H9 (cell line): ENCODE results near the gene GAREM1. TPM values are rescaled to one million over a fixed set of nuclear protein-coding genes. Genes with fewer than 3 reads are reported as not detected.
A peak's percentile ranks its signal among the peaks of the same experiment; 100 is the strongest.
"Not testable (repeated sequence)": the region's sequence is repeated elsewhere in the genome, so short reads cannot be mapped to it uniquely, and the experiment has no call there.

Experiments used
- DNase-seq: peaks from one replicate; pipeline ENCODE4 v3.0.0-alpha.2; 2017
- H2AFZ ChIP-seq: one replicate; pipeline ENCODE4 v1.6.1; 2013; ENCODE audit warnings: mild to moderate bottlenecking, low read length, control low read depth, moderate library complexity
- H2AK5ac ChIP-seq: 2 replicates; pipeline ENCODE4 v1.6.1; 2013; ENCODE audit warnings: low read length, control low read depth, mixed read lengths; ENCODE audit not compliant: insufficient read length
- H2BK120ac ChIP-seq: one replicate; pipeline ENCODE4 v1.6.1; 2013; ENCODE audit warnings: low read depth, mild to moderate bottlenecking, low read length, control low read depth, inconsistent platforms; ENCODE audit not compliant: poor library complexity, severe bottlenecking
- H2BK12ac ChIP-seq: 2 replicates; pipeline ENCODE4 v1.6.1; 2013; ENCODE audit warnings: low read length, control low read depth, mixed read lengths, low read depth; ENCODE audit not compliant: insufficient read length
- H2BK15ac ChIP-seq: 2 replicates; pipeline ENCODE4 v1.6.1; 2013; ENCODE audit warnings: low read depth, low read length, control low read depth
- H2BK20ac ChIP-seq: one replicate; pipeline ENCODE4 v1.6.1; 2013; ENCODE audit warnings: low read depth, mild to moderate bottlenecking, low read length, control low read depth, inconsistent platforms; ENCODE audit not compliant: poor library complexity, severe bottlenecking
- H2BK5ac ChIP-seq: 2 replicates; pipeline ENCODE4 v1.6.1; 2013; ENCODE audit warnings: low read length, control low read depth, mixed read lengths; ENCODE audit not compliant: insufficient read length
- H3K14ac ChIP-seq: 2 replicates; pipeline ENCODE4 v1.6.1; 2013; ENCODE audit warnings: low read length, control low read depth; ENCODE audit not compliant: insufficient read depth
- H3K18ac ChIP-seq: 2 replicates; pipeline ENCODE4 v1.6.1; 2013; ENCODE audit warnings: low read depth, mild to moderate bottlenecking, mixed read lengths, low read length, control low read depth; ENCODE audit not compliant: insufficient read length
- H3K23ac ChIP-seq: 2 replicates; pipeline ENCODE4 v1.6.1; 2013; ENCODE audit warnings: low read length, control low read depth, mixed read lengths, low read depth; ENCODE audit not compliant: insufficient read length
- H3K23me2 ChIP-seq: 2 replicates; pipeline ENCODE4 v1.6.1; 2013; ENCODE audit warnings: low read depth, mild to moderate bottlenecking, mixed read lengths, low read length, control low read depth; ENCODE audit not compliant: insufficient read length, poor library complexity, severe bottlenecking
- H3K27ac ChIP-seq: 2 replicates; pipeline ENCODE4 v1.5.1; 2013; ENCODE audit warnings: low read length, control low read depth, mixed read lengths, low read depth; ENCODE audit not compliant: insufficient read length
- H3K27me3 ChIP-seq: 2 replicates; pipeline ENCODE4 v1.6.1; 2013; ENCODE audit warnings: low read length, control low read depth, inconsistent platforms; ENCODE audit not compliant: insufficient read depth
- H3K4ac ChIP-seq: 2 replicates; pipeline ENCODE4 v1.6.1; 2013; ENCODE audit warnings: low read depth, mild to moderate bottlenecking, control low read depth, inconsistent platforms, low read length, moderate library complexity
- H3K4me1 ChIP-seq: 2 replicates; pipeline ENCODE4 v1.6.1; 2013; ENCODE audit warnings: low read length, control low read depth, inconsistent platforms; ENCODE audit not compliant: insufficient read depth
- H3K4me2 ChIP-seq: 2 replicates; pipeline ENCODE4 v1.6.1; 2013; ENCODE audit warnings: low read length, control low read depth, mixed read lengths; ENCODE audit not compliant: insufficient read length, insufficient read depth
- H3K56ac ChIP-seq: 2 replicates; pipeline ENCODE4 v1.6.1; 2013; ENCODE audit warnings: low read depth, mild to moderate bottlenecking, mixed read lengths, low read length, control low read depth; ENCODE audit not compliant: insufficient read length
- H3K79me1 ChIP-seq: 2 replicates; pipeline ENCODE4 v1.6.1; 2013; ENCODE audit warnings: low read depth, mild to moderate bottlenecking, moderate library complexity, low read length, control low read depth, inconsistent platforms; ENCODE audit not compliant: insufficient read depth, poor library complexity, severe bottlenecking
- H3K79me2 ChIP-seq: 2 replicates; pipeline ENCODE4 v1.6.1; 2013; ENCODE audit warnings: low read length, control low read depth, inconsistent platforms; ENCODE audit not compliant: insufficient read depth
- H3K9ac ChIP-seq: 2 replicates; pipeline ENCODE4 v1.6.1; 2013; ENCODE audit warnings: low read length, control low read depth, mixed read lengths; ENCODE audit not compliant: insufficient read length; ENCODE audit errors: extremely low read depth
- H3K9me3 ChIP-seq: one replicate; pipeline ENCODE4 v1.6.1; 2013; ENCODE audit warnings: low read depth, low read length, inconsistent platforms; ENCODE audit not compliant: control insufficient read depth
- H3T11ph ChIP-seq: one replicate; pipeline ENCODE4 v1.6.1; 2013; ENCODE audit warnings: mild to moderate bottlenecking, low read length, control low read depth, inconsistent platforms
- H4K20me1 ChIP-seq: one replicate; pipeline ENCODE4 v1.6.1; 2013; ENCODE audit not compliant: control insufficient read depth, insufficient read length, insufficient read depth
- H4K5ac ChIP-seq: 2 replicates; pipeline ENCODE4 v1.6.1; 2013; ENCODE audit warnings: low read depth, mild to moderate bottlenecking, mixed read lengths, low read length, control low read depth; ENCODE audit not compliant: insufficient read length
- H4K8ac ChIP-seq: replicated peaks from 2 replicates; pipeline ENCODE4 v1.6.1; 2013; ENCODE audit warnings: low read length, control low read depth, mixed read lengths, low read depth; ENCODE audit not compliant: insufficient read length
- H4K91ac ChIP-seq: 2 replicates; pipeline ENCODE4 v1.6.1; 2013; ENCODE audit warnings: low read depth, mild to moderate bottlenecking, moderate library complexity, mixed read lengths, low read length, control low read depth; ENCODE audit not compliant: insufficient read length
- H3K27ac Mint-ChIP-seq, 3 experiments: 2 replicates in 2 of 3; 3 replicates in 1 of 3; pipeline ENCODE4 v1.8.0; 2020 to 2021; ENCODE audit warnings: mixed read lengths in 3 of 3, mild to moderate bottlenecking in 1 of 3, moderate library complexity in 1 of 3
- H3K27me3 Mint-ChIP-seq: 2 replicates; pipeline ENCODE4 v1.8.0; 2021; ENCODE audit warnings: low read depth, mild to moderate bottlenecking, moderate library complexity, mixed read lengths
- H3K36me3 Mint-ChIP-seq, 3 experiments: 2 replicates in 2 of 3; 3 replicates in 1 of 3; pipeline ENCODE4 v1.8.0; 2020 to 2021; ENCODE audit warnings: low read depth in 3 of 3, mixed read lengths in 3 of 3; ENCODE audit not compliant: insufficient read depth in 1 of 3
- H3K4me1 Mint-ChIP-seq, 2 experiments: 2 replicates each; pipeline ENCODE4 v1.8.0; 2020; ENCODE audit warnings: mixed read lengths in 2 of 2
- H3K4me3 Mint-ChIP-seq, 2 experiments: 2 replicates in 1 of 2; 3 replicates in 1 of 2; pipeline ENCODE4 v1.8.0; 2020 to 2021; ENCODE audit warnings: mild to moderate bottlenecking in 2 of 2, mixed read lengths in 2 of 2, moderate library complexity in 1 of 2
- H3K9me3 Mint-ChIP-seq, 2 experiments: 2 replicates in 1 of 2; 3 replicates in 1 of 2; pipeline ENCODE4 v1.8.0; 2020; ENCODE audit warnings: mild to moderate bottlenecking in 2 of 2, mixed read lengths in 2 of 2, moderate library complexity in 1 of 2
- CTCF ChIP-seq: fragments of 200-600 bp; sonication (generic); conservative IDR thresholded peaks from 3 replicates; pipeline ENCODE4 v1.8.0; 2021; ENCODE audit warnings: antibody characterized with exemption, mild to moderate bottlenecking
- WGBS: extraction: QIAGEN DNeasy Blood & Tissue Kit; methylation state at CpG from one replicate; pipeline ENCODE4 v1.1.7; 2013; ENCODE audit warnings: missing lambda C conversion rate, low lambda C conversion rate, mixed read lengths; ENCODE audit not compliant: insufficient read length; ENCODE audit errors: extremely low coverage; 5-methylcytosine and 5-hydroxymethylcytosine counted together
- total RNA-seq: library from RNA; stranded (reverse); gene quantifications from 2 replicates; pipeline ENCODE4 v1.2.1, GENCODE V29; 2021

Gene GAREM1
- total RNA-seq, 1 experiment from 2014 or later, result 4.4 TPM

GRCh38 chr18:32502014-32502413, 31.3 kb upstream of the GAREM1 start:
- no peak overlapping the region for H2BK15ac ChIP-seq
- no peak overlapping the region for H3K27ac ChIP-seq
- H3K23ac ChIP-seq, result no peak overlapping the region
- Mint-ChIP-seq H3K27me3 (no peaks in the 10 kb centered on the region), H3K27ac (no peak overlapping the region), H3K36me3 (peaks cover 0 to 18% (median 5%) of the 10 kb centered on the region in 3 experiments; a peak in 5 of 7 replicates), H3K9me3 (peaks cover 15% of the 10 kb centered on the region in 2 experiments), H3K4me3 (no peak overlapping the region), H3K4me1 (peaks cover 7 to 12% of the 10 kb centered on the region in 2 experiments)
- no peak overlapping the region for H2BK20ac ChIP-seq
- no peak overlapping the region for H2BK12ac ChIP-seq
- H2AK5ac ChIP-seq, result no peak overlapping the region
- H4K91ac ChIP-seq, result no peak overlapping the region
- H3T11ph ChIP-seq, result no peak overlapping the region
- H4K5ac ChIP-seq, result no peak overlapping the region
- no peak overlapping the region for H4K8ac ChIP-seq
- no peaks in the 10 kb centered on the region for H3K27me3 ChIP-seq
- no peak overlapping the region for H2AFZ ChIP-seq
- no peaks in the 10 kb centered on the region for H3K23me2 ChIP-seq
- no peak overlapping the region for H3K56ac ChIP-seq
- no peaks in the 10 kb centered on the region for H3K9me3 ChIP-seq
- H2BK5ac ChIP-seq, result no peak overlapping the region
- H3K4ac ChIP-seq, result no peak overlapping the region
- no peaks in the 10 kb centered on the region for H3K4me1 ChIP-seq
- H3K79me2 ChIP-seq, result no peaks in the 10 kb centered on the region
- H3K9ac ChIP-seq, result no peak overlapping the region
- WGBS, result no CpG with 5 or more reads among the region's 4 CpGs
- no peaks in the 10 kb centered on the region for H3K79me1 ChIP-seq
- no peak overlapping the region for H3K4me2 ChIP-seq
- no peak for DNase-seq
- H4K20me1 ChIP-seq, result no peaks in the 10 kb centered on the region
- H3K14ac ChIP-seq, result no peak overlapping the region
- H3K18ac ChIP-seq, result no peak overlapping the region
- no peak overlapping the region for H2BK120ac ChIP-seq
- TF ChIP-seq CTCF, result no peak

- H3K27ac Mint-ChIP-seq, result peak overlapping the region in 1 of 3 experiments; percentile 82; a peak in 1 of 7 replicates
These were observed 30.6 kb upstream of the GAREM1 start for GRCh38 chr18:32501242-32501641.

More at GRCh38 chr18:32501242-32501641, 30.6 kb upstream of the GAREM1 start:
- not testable (repeated sequence) for H3K23me2 ChIP-seq, H3K4me3 Mint-ChIP-seq, H2BK12ac ChIP-seq, H3K18ac ChIP-seq, H2BK20ac ChIP-seq, H3K56ac ChIP-seq, H3K9ac ChIP-seq, H3T11ph ChIP-seq, H3K4me1 ChIP-seq, H4K20me1 ChIP-seq, H3K4me2 ChIP-seq, H3K23ac ChIP-seq, H3K27me3 ChIP-seq, H2AK5ac ChIP-seq, H3K9me3 ChIP-seq, H2BK15ac ChIP-seq, H3K4ac ChIP-seq, H4K8ac ChIP-seq, H2BK120ac ChIP-seq, H3K79me2 ChIP-seq, H2AFZ ChIP-seq, H3K27me3 Mint-ChIP-seq, H3K27ac ChIP-seq, H4K5ac ChIP-seq, H2BK5ac ChIP-seq, H3K14ac ChIP-seq, DNase-seq, H3K79me1 ChIP-seq, H4K91ac ChIP-seq
- Mint-ChIP-seq H3K36me3 (peaks cover 0 to 18% (median 5%) of the 10 kb centered on the region in 3 experiments; a peak in 5 of 7 replicates), H3K4me1 (peaks cover 7 to 12% of the 10 kb centered on the region in 2 experiments), H3K9me3 (peaks cover 15% of the 10 kb centered on the region in 2 experiments)
- WGBS, result no CpG with 5 or more reads among the region's 2 CpGs
